Myocyte (in vitro differentiated cells): ENCODE data around the gene EPB41L3. TPM values are rescaled to one million over a fixed set of nuclear protein-coding genes. Genes with fewer than 3 reads are reported as not detected.
"Not testable (repeated sequence)": the region's sequence is repeated elsewhere in the genome, so short reads cannot be mapped to it uniquely, and the experiment has no call there.

ENCODE experiments used
- DNase-seq: peaks from one replicate; pipeline ENCODE4 v3.0.0-alpha.2; 2012; ENCODE audit warnings: low read depth
- total RNA-seq: library from RNA; depleted of rRNA; stranded (reverse); fragments of >200 nt; gene quantifications from 2 replicates; pipeline ENCODE4 v1.2.3, GENCODE V29; 2014

Gene EPB41L3
- total RNA-seq, 1 donor from 2014 or later = not detected

- DNase-seq = no peak
Observed at GRCh38 chr18:5500158-5500939, 43.4 kb downstream of the EPB41L3 start.

GRCh38 chr18:5498452-5498851, 45.3 kb downstream of the EPB41L3 start:
- DNase-seq = no peak

GRCh38 chr18:5496305-5496704, 47.5 kb downstream of the EPB41L3 start:
- no peak for DNase-seq

GRCh38 chr18:5490753-5491480, 52.9 kb downstream of the EPB41L3 start:
- DNase-seq = no peak

- no peak for DNase-seq
Observed at GRCh38 chr18:5488844-5489243, 55.0 kb downstream of the EPB41L3 start.

- DNase-seq = not testable (repeated sequence)
Observed at GRCh38 chr18:5488044-5488443, 55.8 kb downstream of the EPB41L3 start.

GRCh38 chr18:5484526-5484925, 59.3 kb downstream of the EPB41L3 start:
- no peak for DNase-seq

- DNase-seq = no peak
Observed at GRCh38 chr18:5481621-5482020, 62.2 kb downstream of the EPB41L3 start.

GRCh38 chr18:5478261-5478660, 65.5 kb downstream of the EPB41L3 start:
- DNase-seq = no peak

- no peak for DNase-seq
Observed at GRCh38 chr18:5476961-5477800, 66.6 kb downstream of the EPB41L3 start.

GRCh38 chr18:5475267-5475666, 68.5 kb downstream of the EPB41L3 start:
- DNase-seq = no peak

GRCh38 chr18:5469340-5469739, 74.5 kb downstream of the EPB41L3 start:
- no peak for DNase-seq

- no peak for DNase-seq
Observed at GRCh38 chr18:5468394-5468793, 75.4 kb downstream of the EPB41L3 start.

GRCh38 chr18:5467671-5468070, 76.1 kb downstream of the EPB41L3 start:
- no peak for DNase-seq

- DNase-seq = no peak
Observed at GRCh38 chr18:5466256-5466655, 77.5 kb downstream of the EPB41L3 start.

- DNase-seq = no peak
Observed at GRCh38 chr18:5464251-5464650, 79.5 kb downstream of the EPB41L3 start.

- DNase-seq = no peak
Observed at GRCh38 chr18:5463831-5464230, 80.0 kb downstream of the EPB41L3 start.

- DNase-seq = no peak
Observed at GRCh38 chr18:5463390-5463789, 80.4 kb downstream of the EPB41L3 start.

GRCh38 chr18:5462227-5462626, 81.6 kb downstream of the EPB41L3 start:
- DNase-seq = no peak

GRCh38 chr18:5461041-5461440, 82.8 kb downstream of the EPB41L3 start:
- DNase-seq = no peak

- DNase-seq = no peak
Observed at GRCh38 chr18:5457462-5457957, 86.3 kb downstream of the EPB41L3 start.
